MM.1S (cell line): ENCODE results near the gene PAPLN.
"Not testable (repeated sequence)": the region's sequence is repeated elsewhere in the genome, so short reads cannot be mapped to it uniquely, and the experiment has no call there.

Experiments
- DNase-seq: peaks from one replicate; pipeline ENCODE4 v3.0.0-alpha.2; 2015
- H2AFZ ChIP-seq: fragments of 300-600 bp; sonication (generic); 2 replicates; pipeline ENCODE4 v1.6.0; 2016; ENCODE audit warnings: antibody characterized with exemption, low read length
- H3F3A ChIP-seq: fragments of 300-600 bp; sonication (generic); 2 replicates; pipeline ENCODE4 v1.6.1; 2016; ENCODE audit warnings: mild to moderate bottlenecking, antibody characterized with exemption, low read length, moderate library complexity, mixed read lengths; ENCODE audit not compliant: insufficient read depth
- H3K27ac ChIP-seq: fragments of 300-600 bp; sonication (generic); 2 replicates; pipeline ENCODE4 v1.5.1; 2016; ENCODE audit warnings: mild to moderate bottlenecking, low read length
- H3K27me3 ChIP-seq: fragments of 300-600 bp; sonication (generic); replicated peaks from 2 replicates; pipeline ENCODE4 v1.6.0; 2016; ENCODE audit warnings: low read length; ENCODE audit not compliant: insufficient read depth
- H3K36me3 ChIP-seq: fragments of 300-600 bp; sonication (generic); replicated peaks from 2 replicates; pipeline ENCODE4 v1.6.1; 2016; ENCODE audit warnings: mild to moderate bottlenecking, low read length, mixed read lengths; ENCODE audit not compliant: insufficient read depth
- H3K4me1 ChIP-seq: fragments of 300-600 bp; sonication (generic); 2 replicates; pipeline ENCODE4 v1.6.1; 2016; ENCODE audit warnings: low read length, mixed read lengths
- H3K4me2 ChIP-seq: fragments of 300-600 bp; sonication (generic); 2 replicates; pipeline ENCODE4 v1.6.0; 2016; ENCODE audit warnings: low read depth, low read length
- H3K4me3 ChIP-seq: fragments of 300-600 bp; sonication (generic); 2 replicates; pipeline ENCODE4 v1.5.1; 2016; ENCODE audit warnings: low read length, mixed read lengths
- H3K79me2 ChIP-seq: fragments of 300-600 bp; sonication (generic); 2 replicates; pipeline ENCODE4 v1.6.1; 2016; ENCODE audit warnings: mixed run types, low read length, mixed read lengths
- H3K9ac ChIP-seq: fragments of 300-600 bp; sonication (generic); 2 replicates; pipeline ENCODE4 v1.6.1; 2016; ENCODE audit warnings: low read length, mixed read lengths
- H3K9me2 ChIP-seq: fragments of 300-600 bp; sonication (generic); replicated peaks from 2 replicates; pipeline ENCODE4 v1.6.1; 2016; ENCODE audit warnings: mild to moderate bottlenecking, low read length, mixed read lengths; ENCODE audit not compliant: insufficient read depth
- H3K9me3 ChIP-seq: fragments of 300-600 bp; sonication (generic); replicated peaks from 2 replicates; pipeline ENCODE4 v1.6.1; 2016; ENCODE audit warnings: mild to moderate bottlenecking, low read length, mixed read lengths; ENCODE audit not compliant: insufficient read depth
- H4K20me1 ChIP-seq: fragments of 300-600 bp; sonication (generic); 2 replicates; pipeline ENCODE4 v1.6.1; 2016; ENCODE audit warnings: mild to moderate bottlenecking, low read length, moderate library complexity, mixed read lengths; ENCODE audit not compliant: insufficient read depth
- CTCF ChIP-seq: fragments of 300-600 bp; sonication (generic); IDR thresholded peaks from 2 replicates; pipeline ENCODE4 v1.5.1; 2016; ENCODE audit warnings: antibody characterized with exemption, low read length, mixed read lengths
- EZH2 ChIP-seq: fragments of 300-600 bp; sonication (generic); optimal IDR thresholded peaks from 2 replicates; pipeline ENCODE3; 2017; ENCODE audit warnings: low read depth, mild to moderate bottlenecking, antibody characterized with exemption, low read length, mixed read lengths
- EZH2phosphoT487 ChIP-seq: fragments of 300-600 bp; sonication (generic); IDR thresholded peaks from 2 replicates; pipeline ENCODE4 v1.6.1; 2018; ENCODE audit warnings: antibody characterized with exemption, low read length

PAPLN gene

GRCh38 chr14:73305499-73305898, 68.2 kb downstream of the PAPLN start:
- Histone ChIP-seq H3K9ac (no peak overlapping the region), H3K27me3 (no peaks in the 10 kb centered on the region), H2AFZ (no peak overlapping the region), H3K36me3 (no peaks in the 10 kb centered on the region), H3K4me1 (no peaks in the 10 kb centered on the region), H3K79me2 (no peaks in the 10 kb centered on the region), H3F3A (no peaks in the 10 kb centered on the region), H4K20me1 (no peaks in the 10 kb centered on the region), H3K9me3 (no peaks in the 10 kb centered on the region), H3K27ac (no peak overlapping the region), H3K9me2 (no peaks in the 10 kb centered on the region), H3K4me2 (no peak overlapping the region), H3K4me3 (no peak overlapping the region)
- no peak for DNase-seq
- TF ChIP-seq EZH2phosphoT487 (no peak), CTCF (no peak), EZH2 (no peak)

GRCh38 chr14:73307261-73307660, 70.0 kb downstream of the PAPLN start:
- H3K9ac ChIP-seq, result no peak overlapping the region
- no peak for DNase-seq
- no peaks in the 10 kb centered on the region for H3K79me2 ChIP-seq
- H3K36me3 ChIP-seq, result no peaks in the 10 kb centered on the region
- no peaks in the 10 kb centered on the region for H4K20me1 ChIP-seq
- TF ChIP-seq CTCF (no peak), EZH2 (no peak), EZH2phosphoT487 (no peak)
- H3F3A ChIP-seq, result no peaks in the 10 kb centered on the region
- H2AFZ ChIP-seq, result no peak overlapping the region
- no peak overlapping the region for H3K27ac ChIP-seq
- no peak overlapping the region for H3K4me3 ChIP-seq
- H3K27me3 ChIP-seq, result no peaks in the 10 kb centered on the region
- H3K9me3 ChIP-seq, result no peaks in the 10 kb centered on the region
- no peaks in the 10 kb centered on the region for H3K4me1 ChIP-seq
- no peaks in the 10 kb centered on the region for H3K9me2 ChIP-seq
- no peak overlapping the region for H3K4me2 ChIP-seq

- not testable (repeated sequence) for H3K27ac ChIP-seq, H4K20me1 ChIP-seq, H3K4me2 ChIP-seq, H3K79me2 ChIP-seq, H2AFZ ChIP-seq, H3K9ac ChIP-seq, DNase-seq, H3K4me1 ChIP-seq, H3K27me3 ChIP-seq, H3K9me3 ChIP-seq, H3K36me3 ChIP-seq, H3F3A ChIP-seq, H3K9me2 ChIP-seq, H3K4me3 ChIP-seq
Measured at GRCh38 chr14:73309207-73309606, 71.9 kb downstream of the PAPLN start.

GRCh38 chr14:73311708-73312030, 74.4 kb downstream of the PAPLN start:
- no peak overlapping the region for H2AFZ ChIP-seq
- no peaks in the 10 kb centered on the region for H3K36me3 ChIP-seq
- no peak for DNase-seq
- TF ChIP-seq EZH2, result no peak
- no peak for TF ChIP-seq CTCF
- no peak for TF ChIP-seq EZH2phosphoT487
- no peaks in the 10 kb centered on the region for H3K4me1 ChIP-seq
- H3K9ac ChIP-seq, result no peak overlapping the region
- H4K20me1 ChIP-seq, result no peaks in the 10 kb centered on the region
- no peaks in the 10 kb centered on the region for H3F3A ChIP-seq
- H3K9me3 ChIP-seq, result no peaks in the 10 kb centered on the region
- H3K4me2 ChIP-seq, result no peak overlapping the region
- H3K9me2 ChIP-seq, result no peaks in the 10 kb centered on the region
- no peaks in the 10 kb centered on the region for H3K27me3 ChIP-seq
- H3K27ac ChIP-seq, result no peak overlapping the region
- no peaks in the 10 kb centered on the region for H3K79me2 ChIP-seq
- no peak overlapping the region for H3K4me3 ChIP-seq
